ENCODE results near the gene OBP2A. TPM values are rescaled to one million over a fixed set of nuclear protein-coding genes. Genes with fewer than 3 reads are reported as not detected.

OBP2A gene
- total and polyA plus RNA-seq, 12 donors = not detected

GRCh38 chr9:135505406-135506187, 40.3 kb upstream of the OBP2A start:
- H3K4me1 ChIP-seq (replicated peaks in 1 of 2) = peaks cover 9 to 10% of the 10 kb centered on the region in 2 donors
- peak in 3 of 7 donors; percentile 5 to 16 (median 12) for DNase-seq
- H3K27me3 ChIP-seq = no peaks in the 10 kb centered on the region
- TF ChIP-seq POLR2A (IDR thresholded peaks at IDR 0.05) = no peak
- no peak for TF ChIP-seq CTCF (IDR thresholded peaks at IDR 0.05)
- intact Hi-C loops (cut with DNase I) = loop anchor here in 1 of 2 donors (5.0 kb wide), 1 partner anchor 33 kb away; no protein-coding TSS in a partner anchor
- H3K27ac ChIP-seq = no peak overlapping the region
- H3K9me3 ChIP-seq (replicated peaks in 1 of 3) = no peaks in the 10 kb centered on the region
- 80 to 90% (median 86%) methylated on average over 10 to 24 of the region's 24 CpGs for WGBS, 4 donors
- peaks cover 0 to 26% of the 10 kb centered on the region in 2 donors for H3K36me3 ChIP-seq (replicated peaks in 1 of 2)
- no peak overlapping the region for H3K4me3 ChIP-seq

DNA sequence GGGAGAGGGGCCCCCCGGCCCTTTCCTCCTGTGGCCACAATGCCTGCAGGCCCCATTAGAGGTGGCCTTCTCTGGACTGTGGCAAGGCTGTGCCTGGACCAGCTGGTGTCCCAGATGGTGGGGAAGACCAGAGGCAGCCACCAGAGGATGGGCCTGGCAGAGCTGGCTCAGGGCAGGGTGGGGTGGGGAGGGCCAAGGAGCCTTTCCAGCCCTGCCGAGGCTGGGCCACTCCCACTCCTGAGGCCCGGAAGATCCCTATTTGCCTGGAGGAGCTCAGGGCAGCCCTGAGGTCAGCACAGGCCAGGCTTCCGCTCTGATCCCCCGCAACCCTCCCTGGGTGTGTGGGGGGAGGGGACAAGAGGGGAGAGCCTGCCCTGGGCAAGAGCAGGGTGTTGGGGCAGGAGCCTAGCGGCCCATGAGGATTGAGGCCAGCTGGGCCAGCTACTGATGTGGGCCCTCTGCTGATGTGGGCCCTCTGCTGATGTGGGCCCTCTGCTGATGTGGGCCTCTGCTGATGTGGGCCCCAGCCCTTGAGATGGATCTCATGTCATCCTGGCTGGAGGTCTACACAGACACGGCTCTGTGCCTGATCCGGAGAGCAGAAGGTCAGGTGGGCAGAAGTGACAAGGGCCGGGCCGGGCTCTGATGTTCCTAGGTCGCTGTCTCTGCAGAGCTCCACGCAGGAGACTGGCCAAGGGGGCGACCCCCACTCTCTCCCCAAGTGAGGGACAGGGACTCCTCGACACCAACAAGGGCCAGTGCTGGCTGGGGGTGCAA, 39.4 kb upstream of the OBP2A start:
- DNase-seq = peak in 3 of 7 donors; percentile 6 to 13 (median 12)
- no peak overlapping the region for H3K27ac ChIP-seq
- no peaks in the 10 kb centered on the region for H3K27me3 ChIP-seq
- 72 to 96% (median 76%) methylated on average over 4 to 14 of the region's 14 CpGs for WGBS, 4 donors
- peaks cover 0 to 26% of the 10 kb centered on the region in 2 donors for H3K36me3 ChIP-seq (replicated peaks in 1 of 2)
- no peak for TF ChIP-seq CTCF (IDR thresholded peaks at IDR 0.05)
- TF ChIP-seq POLR2A (IDR thresholded peaks at IDR 0.05) = no peak
- no peak overlapping the region for H3K4me3 ChIP-seq
- peaks cover 5 to 6% of the 10 kb centered on the region in 2 donors for H3K4me1 ChIP-seq (replicated peaks in 1 of 2)
- intact Hi-C loops (cut with DNase I) = loop anchor here in 1 of 2 donors (5.0 kb wide), 1 partner anchor 34 kb away; no protein-coding TSS in a partner anchor
- H3K9me3 ChIP-seq (replicated peaks in 1 of 3) = no peaks in the 10 kb centered on the region

DNA sequence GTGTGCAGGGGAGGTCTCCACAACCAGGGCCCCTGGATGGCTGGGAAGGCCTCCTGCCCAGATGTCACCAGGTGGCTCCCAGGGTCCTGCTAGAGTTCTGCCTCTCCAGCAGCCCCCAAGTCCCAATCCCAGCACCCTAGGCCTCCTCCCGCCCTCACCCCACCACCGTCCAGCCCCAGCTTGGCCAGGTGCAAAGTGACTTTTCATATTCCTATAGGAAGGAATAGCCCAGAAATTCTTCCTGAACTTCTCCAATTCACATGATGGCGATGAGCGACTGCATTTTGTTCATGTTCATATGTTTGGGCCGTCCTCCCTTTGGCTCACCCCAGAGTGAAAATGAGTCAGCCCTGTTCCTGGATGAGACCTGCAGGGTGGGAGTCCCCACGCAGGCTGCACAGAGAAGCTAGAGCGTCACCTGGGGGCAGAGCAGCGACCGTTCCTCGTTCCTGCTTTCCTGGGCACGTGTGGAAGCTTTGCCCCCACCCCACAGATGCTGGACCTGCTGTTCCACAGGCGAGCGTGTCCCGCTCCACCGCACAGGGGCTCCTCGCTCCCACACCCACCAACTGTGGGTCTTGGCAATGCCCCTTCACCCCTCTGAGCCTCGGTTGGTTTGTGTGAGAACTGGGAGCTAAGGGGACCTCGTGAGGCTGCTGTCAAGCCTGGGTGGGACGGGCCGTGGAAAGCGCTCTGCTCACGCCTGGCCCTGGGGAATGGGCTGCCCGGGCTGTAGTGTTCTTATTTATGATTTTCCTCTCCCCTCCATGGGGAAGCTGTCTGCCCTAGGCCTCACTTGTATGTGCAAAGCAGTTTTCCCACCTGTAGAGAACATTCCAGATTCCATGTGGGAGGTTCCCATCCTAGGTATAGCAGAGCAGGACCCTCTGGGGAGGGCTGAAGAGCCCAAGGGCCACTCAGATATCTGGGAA, 38.6 kb upstream of the OBP2A start:
- DNase-seq = peak in 4 of 7 donors; percentile 3 to 13 (median 9)
- no peaks in the 10 kb centered on the region for H3K9me3 ChIP-seq (replicated peaks in 1 of 3)
- no peaks in the 10 kb centered on the region for H3K27me3 ChIP-seq
- 89 to 93% (median 92%) methylated on average over 16 to 23 of the region's 23 CpGs for WGBS, 4 donors
- no peaks in the 10 kb centered on the region for H3K4me1 ChIP-seq (replicated peaks in 1 of 2)
- H3K27ac ChIP-seq = no peak overlapping the region
- no peak overlapping the region for H3K4me3 ChIP-seq
- peaks cover 0 to 21% of the 10 kb centered on the region in 2 donors for H3K36me3 ChIP-seq (replicated peaks in 1 of 2)
- intact Hi-C loops (cut with DNase I) = loop anchor here in 1 of 2 donors (5.0 kb wide), 1 partner anchor 35 kb away; no protein-coding TSS in a partner anchor
- TF ChIP-seq POLR2A (IDR thresholded peaks at IDR 0.05) = no peak
- TF ChIP-seq CTCF (IDR thresholded peaks at IDR 0.05) = no peak

Data from adrenal gland (tissue), 12 donors.